H9 (cell line): ENCODE results near the gene RHCE. TPM values are rescaled to one million over a fixed set of nuclear protein-coding genes. Genes with fewer than 3 reads are reported as not detected.

Experiments
- DNase-seq: peaks from one replicate; pipeline ENCODE4 v3.0.0-alpha.2; 2017
- H2AFZ ChIP-seq: one replicate; pipeline ENCODE4 v1.6.1; 2013; ENCODE audit warnings: mild to moderate bottlenecking, low read length, control low read depth, moderate library complexity
- H2AK5ac ChIP-seq: 2 replicates; pipeline ENCODE4 v1.6.1; 2013; ENCODE audit warnings: low read length, control low read depth, mixed read lengths; ENCODE audit not compliant: insufficient read length
- H2BK120ac ChIP-seq: one replicate; pipeline ENCODE4 v1.6.1; 2013; ENCODE audit warnings: low read depth, mild to moderate bottlenecking, low read length, control low read depth, inconsistent platforms; ENCODE audit not compliant: poor library complexity, severe bottlenecking
- H2BK12ac ChIP-seq: 2 replicates; pipeline ENCODE4 v1.6.1; 2013; ENCODE audit warnings: low read length, control low read depth, mixed read lengths, low read depth; ENCODE audit not compliant: insufficient read length
- H2BK15ac ChIP-seq: 2 replicates; pipeline ENCODE4 v1.6.1; 2013; ENCODE audit warnings: low read depth, low read length, control low read depth
- H2BK20ac ChIP-seq: one replicate; pipeline ENCODE4 v1.6.1; 2013; ENCODE audit warnings: low read depth, mild to moderate bottlenecking, low read length, control low read depth, inconsistent platforms; ENCODE audit not compliant: poor library complexity, severe bottlenecking
- H2BK5ac ChIP-seq: 2 replicates; pipeline ENCODE4 v1.6.1; 2013; ENCODE audit warnings: low read length, control low read depth, mixed read lengths; ENCODE audit not compliant: insufficient read length
- H3K14ac ChIP-seq: 2 replicates; pipeline ENCODE4 v1.6.1; 2013; ENCODE audit warnings: low read length, control low read depth; ENCODE audit not compliant: insufficient read depth
- H3K18ac ChIP-seq: 2 replicates; pipeline ENCODE4 v1.6.1; 2013; ENCODE audit warnings: low read depth, mild to moderate bottlenecking, mixed read lengths, low read length, control low read depth; ENCODE audit not compliant: insufficient read length
- H3K23ac ChIP-seq: 2 replicates; pipeline ENCODE4 v1.6.1; 2013; ENCODE audit warnings: low read length, control low read depth, mixed read lengths, low read depth; ENCODE audit not compliant: insufficient read length
- H3K23me2 ChIP-seq: 2 replicates; pipeline ENCODE4 v1.6.1; 2013; ENCODE audit warnings: low read depth, mild to moderate bottlenecking, mixed read lengths, low read length, control low read depth; ENCODE audit not compliant: insufficient read length, poor library complexity, severe bottlenecking
- H3K27ac ChIP-seq: 2 replicates; pipeline ENCODE4 v1.5.1; 2013; ENCODE audit warnings: low read length, control low read depth, mixed read lengths, low read depth; ENCODE audit not compliant: insufficient read length
- H3K27me3 ChIP-seq: 2 replicates; pipeline ENCODE4 v1.6.1; 2013; ENCODE audit warnings: low read length, control low read depth, inconsistent platforms; ENCODE audit not compliant: insufficient read depth
- H3K4ac ChIP-seq: 2 replicates; pipeline ENCODE4 v1.6.1; 2013; ENCODE audit warnings: low read depth, mild to moderate bottlenecking, control low read depth, inconsistent platforms, low read length, moderate library complexity
- H3K4me1 ChIP-seq: 2 replicates; pipeline ENCODE4 v1.6.1; 2013; ENCODE audit warnings: low read length, control low read depth, inconsistent platforms; ENCODE audit not compliant: insufficient read depth
- H3K4me2 ChIP-seq: 2 replicates; pipeline ENCODE4 v1.6.1; 2013; ENCODE audit warnings: low read length, control low read depth, mixed read lengths; ENCODE audit not compliant: insufficient read length, insufficient read depth
- H3K56ac ChIP-seq: 2 replicates; pipeline ENCODE4 v1.6.1; 2013; ENCODE audit warnings: low read depth, mild to moderate bottlenecking, mixed read lengths, low read length, control low read depth; ENCODE audit not compliant: insufficient read length
- H3K79me1 ChIP-seq: 2 replicates; pipeline ENCODE4 v1.6.1; 2013; ENCODE audit warnings: low read depth, mild to moderate bottlenecking, moderate library complexity, low read length, control low read depth, inconsistent platforms; ENCODE audit not compliant: insufficient read depth, poor library complexity, severe bottlenecking
- H3K79me2 ChIP-seq: 2 replicates; pipeline ENCODE4 v1.6.1; 2013; ENCODE audit warnings: low read length, control low read depth, inconsistent platforms; ENCODE audit not compliant: insufficient read depth
- H3K9ac ChIP-seq: 2 replicates; pipeline ENCODE4 v1.6.1; 2013; ENCODE audit warnings: low read length, control low read depth, mixed read lengths; ENCODE audit not compliant: insufficient read length; ENCODE audit errors: extremely low read depth
- H3K9me3 ChIP-seq: one replicate; pipeline ENCODE4 v1.6.1; 2013; ENCODE audit warnings: low read depth, low read length, inconsistent platforms; ENCODE audit not compliant: control insufficient read depth
- H3T11ph ChIP-seq: one replicate; pipeline ENCODE4 v1.6.1; 2013; ENCODE audit warnings: mild to moderate bottlenecking, low read length, control low read depth, inconsistent platforms
- H4K20me1 ChIP-seq: one replicate; pipeline ENCODE4 v1.6.1; 2013; ENCODE audit not compliant: control insufficient read depth, insufficient read length, insufficient read depth
- H4K5ac ChIP-seq: 2 replicates; pipeline ENCODE4 v1.6.1; 2013; ENCODE audit warnings: low read depth, mild to moderate bottlenecking, mixed read lengths, low read length, control low read depth; ENCODE audit not compliant: insufficient read length
- H4K8ac ChIP-seq: replicated peaks from 2 replicates; pipeline ENCODE4 v1.6.1; 2013; ENCODE audit warnings: low read length, control low read depth, mixed read lengths, low read depth; ENCODE audit not compliant: insufficient read length
- H4K91ac ChIP-seq: 2 replicates; pipeline ENCODE4 v1.6.1; 2013; ENCODE audit warnings: low read depth, mild to moderate bottlenecking, moderate library complexity, mixed read lengths, low read length, control low read depth; ENCODE audit not compliant: insufficient read length
- H3K27ac Mint-ChIP-seq, 3 experiments: 2 replicates in 2 of 3; 3 replicates in 1 of 3; pipeline ENCODE4 v1.8.0; 2020 to 2021; ENCODE audit warnings: mixed read lengths in 3 of 3, mild to moderate bottlenecking in 1 of 3, moderate library complexity in 1 of 3
- H3K27me3 Mint-ChIP-seq: 2 replicates; pipeline ENCODE4 v1.8.0; 2021; ENCODE audit warnings: low read depth, mild to moderate bottlenecking, moderate library complexity, mixed read lengths
- H3K36me3 Mint-ChIP-seq, 3 experiments: 2 replicates in 2 of 3; 3 replicates in 1 of 3; pipeline ENCODE4 v1.8.0; 2020 to 2021; ENCODE audit warnings: low read depth in 3 of 3, mixed read lengths in 3 of 3; ENCODE audit not compliant: insufficient read depth in 1 of 3
- H3K4me1 Mint-ChIP-seq, 2 experiments: 2 replicates each; pipeline ENCODE4 v1.8.0; 2020; ENCODE audit warnings: mixed read lengths in 2 of 2
- H3K4me3 Mint-ChIP-seq, 2 experiments: 2 replicates in 1 of 2; 3 replicates in 1 of 2; pipeline ENCODE4 v1.8.0; 2020 to 2021; ENCODE audit warnings: mild to moderate bottlenecking in 2 of 2, mixed read lengths in 2 of 2, moderate library complexity in 1 of 2
- H3K9me3 Mint-ChIP-seq, 2 experiments: 2 replicates in 1 of 2; 3 replicates in 1 of 2; pipeline ENCODE4 v1.8.0; 2020; ENCODE audit warnings: mild to moderate bottlenecking in 2 of 2, mixed read lengths in 2 of 2, moderate library complexity in 1 of 2
- CTCF ChIP-seq: fragments of 200-600 bp; sonication (generic); conservative IDR thresholded peaks from 3 replicates; pipeline ENCODE4 v1.8.0; 2021; ENCODE audit warnings: antibody characterized with exemption, mild to moderate bottlenecking
- WGBS: extraction: QIAGEN DNeasy Blood & Tissue Kit; methylation state at CpG from one replicate; pipeline ENCODE4 v1.1.7; 2013; ENCODE audit warnings: missing lambda C conversion rate, low lambda C conversion rate, mixed read lengths; ENCODE audit not compliant: insufficient read length; ENCODE audit errors: extremely low coverage; 5-methylcytosine and 5-hydroxymethylcytosine counted together
- total RNA-seq: library from RNA; stranded (reverse); gene quantifications from 2 replicates; pipeline ENCODE4 v1.2.1, GENCODE V29; 2021

Gene RHCE
- total RNA-seq, 1 experiment from 2014 or later = 0.90 TPM

- no peak overlapping the region for H3K4me2 ChIP-seq
- Mint-ChIP-seq H3K27ac (no peak overlapping the region), H3K4me3 (no peak overlapping the region), H3K4me1 (peaks cover 9 to 13% of the 10 kb centered on the region in 2 experiments), H3K27me3 (no peaks in the 10 kb centered on the region), H3K9me3 (no peaks in the 10 kb centered on the region), H3K36me3 (peaks cover 8 to 55% (median 41%) of the 10 kb centered on the region in 3 experiments; a peak in 6 of 7 replicates)
- no peaks in the 10 kb centered on the region for H4K20me1 ChIP-seq
- no peaks in the 10 kb centered on the region for H3K27me3 ChIP-seq
- no peaks in the 10 kb centered on the region for H3K23me2 ChIP-seq
- no peak overlapping the region for H2AFZ ChIP-seq
- no peak overlapping the region for H3T11ph ChIP-seq
- peaks cover 7% of the 10 kb centered on the region; the same call in 1 of the 2 replicates for H3K79me2 ChIP-seq
- no peak overlapping the region for H2BK120ac ChIP-seq
- H3K9me3 ChIP-seq = no peaks in the 10 kb centered on the region
- TF ChIP-seq CTCF = no peak
- no peak for DNase-seq
- no peak overlapping the region for H3K9ac ChIP-seq
- H2AK5ac ChIP-seq = no peak overlapping the region
- peaks cover 8% of the 10 kb centered on the region for H3K79me1 ChIP-seq
- no peak overlapping the region for H2BK20ac ChIP-seq
- H3K23ac ChIP-seq = no peak overlapping the region
- no peak overlapping the region for H3K14ac ChIP-seq
- no peak overlapping the region for H4K5ac ChIP-seq
- H4K8ac ChIP-seq = no peak overlapping the region
- H3K4ac ChIP-seq = no peak overlapping the region
- H2BK15ac ChIP-seq = no peak overlapping the region
- no peak overlapping the region for H3K18ac ChIP-seq
- no peak overlapping the region for H2BK5ac ChIP-seq
- no peaks in the 10 kb centered on the region for H3K4me1 ChIP-seq
- H4K91ac ChIP-seq = no peak overlapping the region
- H3K27ac ChIP-seq = no peak overlapping the region
- no peak overlapping the region for H2BK12ac ChIP-seq
- H3K56ac ChIP-seq = no peak overlapping the region
- WGBS = no CpG with 5 or more reads among the region's 1 CpG
Measured at GRCh38 chr1:25342846-25343245, 77.8 kb downstream of the RHCE start.
